Smooth muscle cell (in vitro differentiated cells): ENCODE results near the gene HIVEP1. TPM values are rescaled to one million over a fixed set of nuclear protein-coding genes. Genes with fewer than 3 reads are reported as not detected.

Experiments used
- DNase-seq: peaks from one replicate; lab custom pipeline; 2025; ENCODE audit not compliant: unreplicated experiment; lab: John Stamatoyannopoulos, UW
- H2AFZ ChIP-seq: fragments of 200-600 bp; sonication (generic); 2 replicates; pipeline ENCODE4 v1.6.0; 2016; ENCODE audit warnings: antibody characterized with exemption, low read depth, mild to moderate bottlenecking
- H3F3A ChIP-seq: fragments of 200-600 bp; sonication (generic); 2 replicates; pipeline ENCODE4 v1.6.0; 2017; ENCODE audit warnings: antibody characterized with exemption, low read depth
- H3K27ac ChIP-seq: fragments of 200-600 bp; sonication (generic); 2 replicates; pipeline ENCODE4 v1.5.1; 2016; ENCODE audit warnings: low read depth, mild to moderate bottlenecking
- H3K27me3 ChIP-seq: fragments of 200-600 bp; sonication (generic); 2 replicates; pipeline ENCODE4 v1.6.1; 2016; ENCODE audit warnings: low read depth, mild to moderate bottlenecking
- H3K36me3 ChIP-seq: fragments of 200-600 bp; sonication (generic); 2 replicates; pipeline ENCODE4 v1.5.1; 2016; ENCODE audit warnings: low read depth
- H3K4me1 ChIP-seq: fragments of 200-600 bp; sonication (generic); 2 replicates; pipeline ENCODE4 v1.5.1; 2016; ENCODE audit warnings: low read depth
- H3K4me2 ChIP-seq: fragments of 200-600 bp; sonication (generic); 2 replicates; pipeline ENCODE4 v1.6.0; 2016; ENCODE audit warnings: mild to moderate bottlenecking
- H3K4me3 ChIP-seq: fragments of 200-600 bp; sonication (generic); 2 replicates; pipeline ENCODE4 v1.5.1; 2016; ENCODE audit warnings: mild to moderate bottlenecking
- H3K79me2 ChIP-seq: fragments of 200-600 bp; sonication (generic); 2 replicates; pipeline ENCODE4 v1.6.0; 2016; ENCODE audit warnings: low read depth, mild to moderate bottlenecking
- H3K9ac ChIP-seq: fragments of 200-600 bp; sonication (generic); 2 replicates; pipeline ENCODE4 v1.6.0; 2016; ENCODE audit warnings: low read depth
- H3K9me3 ChIP-seq: fragments of 200-600 bp; sonication (generic); replicated peaks from 2 replicates; pipeline ENCODE4 v1.5.1; 2016; ENCODE audit warnings: low read depth
- H4K20me1 ChIP-seq: fragments of 200-600 bp; sonication (generic); 2 replicates; pipeline ENCODE4 v1.6.0; 2016; ENCODE audit warnings: low read depth
- WGBS: methylation state at CpG from one replicate; pipeline ENCODE4 v1.1.7; 2016; ENCODE audit warnings: low lambda C conversion rate; 5-methylcytosine and 5-hydroxymethylcytosine counted together
- polyA plus RNA-seq: library from polyadenylated mRNA; unstranded; fragments of >200 nt; fragmentation: Nextera tagmentation; extraction: Ambion mirVana; gene quantifications from 2 replicates; pipeline ENCODE4 v1.2.1, GENCODE V29; 2016
- total RNA-seq: library from RNA; depleted of rRNA; stranded (reverse); fragments of >200 nt; gene quantifications from 2 replicates; pipeline ENCODE4 v1.2.3, GENCODE V29; 2014
- TF ChIP-seq, protein P1 (sequence below): fragments of 200-600 bp; sonication (generic); IDR thresholded peaks from 2 replicates; pipeline ENCODE4 v1.5.1; 2017; ENCODE audit warnings: borderline replicate concordance, mild to moderate bottlenecking, antibody characterized with exemption; ENCODE audit not compliant: insufficient read depth, poor library complexity, severe bottlenecking

Gene HIVEP1
- total and polyA plus RNA-seq, 2 experiments from 2014 or later, result 6.8 to 58.8 TPM

- TF ChIP-seq, protein P1, sequence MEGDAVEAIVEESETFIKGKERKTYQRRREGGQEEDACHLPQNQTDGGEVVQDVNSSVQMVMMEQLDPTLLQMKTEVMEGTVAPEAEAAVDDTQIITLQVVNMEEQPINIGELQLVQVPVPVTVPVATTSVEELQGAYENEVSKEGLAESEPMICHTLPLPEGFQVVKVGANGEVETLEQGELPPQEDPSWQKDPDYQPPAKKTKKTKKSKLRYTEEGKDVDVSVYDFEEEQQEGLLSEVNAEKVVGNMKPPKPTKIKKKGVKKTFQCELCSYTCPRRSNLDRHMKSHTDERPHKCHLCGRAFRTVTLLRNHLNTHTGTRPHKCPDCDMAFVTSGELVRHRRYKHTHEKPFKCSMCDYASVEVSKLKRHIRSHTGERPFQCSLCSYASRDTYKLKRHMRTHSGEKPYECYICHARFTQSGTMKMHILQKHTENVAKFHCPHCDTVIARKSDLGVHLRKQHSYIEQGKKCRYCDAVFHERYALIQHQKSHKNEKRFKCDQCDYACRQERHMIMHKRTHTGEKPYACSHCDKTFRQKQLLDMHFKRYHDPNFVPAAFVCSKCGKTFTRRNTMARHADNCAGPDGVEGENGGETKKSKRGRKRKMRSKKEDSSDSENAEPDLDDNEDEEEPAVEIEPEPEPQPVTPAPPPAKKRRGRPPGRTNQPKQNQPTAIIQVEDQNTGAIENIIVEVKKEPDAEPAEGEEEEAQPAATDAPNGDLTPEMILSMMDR, result no peak
- H3K79me2 ChIP-seq, result peaks cover 97% of the 10 kb centered on the region
- no peaks in the 10 kb centered on the region for H3K9me3 ChIP-seq
- no peaks in the 10 kb centered on the region for H3K27me3 ChIP-seq
- WGBS, result 93% methylated on average over 8 of the region's 8 CpGs
- H3K4me2 ChIP-seq, result no peak overlapping the region
- H3K4me3 ChIP-seq, result no peak overlapping the region
- H3K36me3 ChIP-seq, result no peaks in the 10 kb centered on the region
- DNase-seq, result no peak
- H3F3A ChIP-seq, result no peaks in the 10 kb centered on the region
- no peak overlapping the region for H3K27ac ChIP-seq
- peaks cover 14% of the 10 kb centered on the region for H3K4me1 ChIP-seq
- H2AFZ ChIP-seq, result no peak overlapping the region
- peaks cover 69% of the 10 kb centered on the region for H4K20me1 ChIP-seq
- H3K9ac ChIP-seq, result no peak overlapping the region
Measured at GRCh38 chr6:12036766-12037165, 24.7 kb downstream of the HIVEP1 start.

DNA sequence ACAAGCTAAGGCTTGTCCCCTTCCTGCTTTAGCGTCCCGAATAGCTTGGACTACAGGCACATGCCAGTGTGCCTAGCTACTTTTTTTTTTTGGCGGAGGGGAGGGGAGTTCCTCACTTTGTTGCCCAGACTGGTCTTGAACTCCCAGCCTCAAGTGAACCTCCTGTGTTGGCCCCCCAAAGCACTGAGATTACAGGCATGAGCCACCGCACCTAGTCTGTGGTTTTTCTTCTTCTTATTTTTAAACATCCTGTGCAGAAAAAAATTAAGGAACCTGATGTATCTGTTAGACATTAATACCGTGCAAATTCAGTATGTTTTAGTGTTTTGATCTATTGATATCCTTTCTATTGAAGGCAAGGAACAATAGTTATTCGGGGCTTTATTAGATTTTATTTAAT, 25.7 kb downstream of the HIVEP1 start:
- TF ChIP-seq, protein P1, result no peak
- Histone ChIP-seq H3K36me3 (no peaks in the 10 kb centered on the region), H3K27ac (no peak overlapping the region), H4K20me1 (peaks cover 66% of the 10 kb centered on the region), H2AFZ (no peak overlapping the region), H3K79me2 (peaks cover 95% of the 10 kb centered on the region), H3K9me3 (no peaks in the 10 kb centered on the region), H3K4me1 (peaks cover 14% of the 10 kb centered on the region), H3K27me3 (no peaks in the 10 kb centered on the region), H3K4me2 (no peak overlapping the region), H3K9ac (no peak overlapping the region), H3K4me3 (no peak overlapping the region), H3F3A (no peaks in the 10 kb centered on the region)
- 92% methylated on average over 6 of the region's 6 CpGs for WGBS
- no peak for DNase-seq

- H3K4me2 ChIP-seq, result no peak overlapping the region
- no peak overlapping the region for H3K9ac ChIP-seq
- H3K9me3 ChIP-seq, result no peaks in the 10 kb centered on the region
- H3K4me3 ChIP-seq, result no peak overlapping the region
- peaks cover 93% of the 10 kb centered on the region for H3K79me2 ChIP-seq
- peaks cover 67% of the 10 kb centered on the region for H4K20me1 ChIP-seq
- no peaks in the 10 kb centered on the region for H3K4me1 ChIP-seq
- DNase-seq, result no peak
- H3F3A ChIP-seq, result no peaks in the 10 kb centered on the region
- TF ChIP-seq, protein P1, result peak; percentile 11
- 91% methylated on average over 12 of the region's 12 CpGs for WGBS
- no peaks in the 10 kb centered on the region for H3K27me3 ChIP-seq
- H2AFZ ChIP-seq, result no peak overlapping the region
- H3K27ac ChIP-seq, result no peak overlapping the region
- no peaks in the 10 kb centered on the region for H3K36me3 ChIP-seq
Measured at GRCh38 chr6:12039540-12040459, 27.7 kb downstream of the HIVEP1 start.

DNA sequence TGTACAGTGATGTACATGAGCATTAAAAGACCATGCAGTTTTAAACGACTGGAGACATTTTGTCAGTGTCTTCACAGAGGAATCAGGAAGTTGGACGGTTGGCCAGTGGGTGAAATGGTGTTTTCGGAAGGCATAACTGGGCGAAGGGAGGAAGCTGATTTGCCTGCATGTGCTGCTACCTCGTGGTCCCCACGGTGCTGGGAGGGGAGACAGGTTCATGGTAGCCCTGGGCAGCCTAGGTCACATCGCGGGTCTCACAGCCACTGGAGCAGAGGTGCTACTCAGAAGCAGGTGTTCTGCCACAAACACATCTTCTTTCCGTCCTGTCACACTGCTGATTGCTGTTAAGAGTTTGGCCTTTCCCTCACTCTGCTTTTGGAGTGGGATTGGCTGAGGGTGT, 35.2 kb downstream of the HIVEP1 start:
- no peaks in the 10 kb centered on the region for H3K27me3 ChIP-seq
- TF ChIP-seq, protein P1, result no peak
- H2AFZ ChIP-seq, result no peak overlapping the region
- H3K9me3 ChIP-seq, result no peaks in the 10 kb centered on the region
- peaks cover 76% of the 10 kb centered on the region for H4K20me1 ChIP-seq
- no peak overlapping the region for H3K27ac ChIP-seq
- peaks cover 11% of the 10 kb centered on the region for H3K4me1 ChIP-seq
- H3K79me2 ChIP-seq, result peaks cover 85% of the 10 kb centered on the region
- 95% methylated on average over 9 of the region's 9 CpGs for WGBS
- no peaks in the 10 kb centered on the region for H3K36me3 ChIP-seq
- DNase-seq, result no peak
- no peak overlapping the region for H3K4me3 ChIP-seq
- H3K9ac ChIP-seq, result no peak overlapping the region
- no peaks in the 10 kb centered on the region for H3F3A ChIP-seq
- no peak overlapping the region for H3K4me2 ChIP-seq
